KMS-11 (cell line): ENCODE data around the gene P2RX2.

Experiments
- H2AFZ ChIP-seq: fragments of 200-600 bp; sonication (generic); 2 replicates; pipeline ENCODE4 v1.6.1; 2016; ENCODE audit warnings: antibody characterized with exemption, mixed run types, low read depth
- H3K27ac ChIP-seq: fragments of 200-600 bp; sonication (generic); 2 replicates; pipeline ENCODE4 v1.6.1; 2016; ENCODE audit warnings: mild to moderate bottlenecking, mixed run types
- H3K27me3 ChIP-seq: fragments of 200-600 bp; sonication (generic); 2 replicates; pipeline ENCODE4 v1.6.1; 2017; ENCODE audit warnings: mild to moderate bottlenecking, low read depth, mixed run types, moderate library complexity; ENCODE audit not compliant: insufficient read depth
- H3K36me3 ChIP-seq: fragments of 200-600 bp; sonication (generic); 2 replicates; pipeline ENCODE4 v1.6.1; 2017; ENCODE audit warnings: mild to moderate bottlenecking, mixed run types; ENCODE audit not compliant: insufficient read depth
- H3K4me1 ChIP-seq: fragments of 200-600 bp; sonication (generic); 2 replicates; pipeline ENCODE4 v1.6.1; 2016; ENCODE audit warnings: mild to moderate bottlenecking, low read depth, mixed run types; ENCODE audit not compliant: poor library complexity, severe bottlenecking
- H3K4me2 ChIP-seq: fragments of 200-600 bp; sonication (generic); 2 replicates; pipeline ENCODE4 v1.7.0; 2016; ENCODE audit warnings: mild to moderate bottlenecking, mixed run types
- H3K4me3 ChIP-seq: fragments of 200-600 bp; sonication (generic); IDR thresholded peaks from 2 replicates; pipeline ENCODE4 v1.6.1; 2017; ENCODE audit warnings: low read depth, low read length, mixed read lengths; ENCODE audit not compliant: insufficient read depth
- H3K79me2 ChIP-seq: fragments of 200-600 bp; sonication (generic); 2 replicates; pipeline ENCODE4 v1.6.1; 2016; ENCODE audit warnings: low read depth, mixed run types; ENCODE audit not compliant: insufficient read depth
- H3K9ac ChIP-seq: fragments of 200-600 bp; sonication (generic); 2 replicates; pipeline ENCODE4 v1.6.1; 2016; ENCODE audit warnings: mild to moderate bottlenecking, mixed run types
- H4K20me1 ChIP-seq: fragments of 200-600 bp; sonication (generic); 2 replicates; pipeline ENCODE4 v1.6.1; 2016; ENCODE audit warnings: mild to moderate bottlenecking, mixed run types; ENCODE audit not compliant: insufficient read depth
- TF ChIP-seq, protein P1 (sequence below): fragments of 200-600 bp; sonication (generic); conservative IDR thresholded peaks from 2 replicates; pipeline ENCODE4 v1.6.1; 2017; ENCODE audit warnings: low read depth, mild to moderate bottlenecking, antibody characterized with exemption, low read length, moderate library complexity, mixed read lengths

The P2RX2 gene

DNA sequence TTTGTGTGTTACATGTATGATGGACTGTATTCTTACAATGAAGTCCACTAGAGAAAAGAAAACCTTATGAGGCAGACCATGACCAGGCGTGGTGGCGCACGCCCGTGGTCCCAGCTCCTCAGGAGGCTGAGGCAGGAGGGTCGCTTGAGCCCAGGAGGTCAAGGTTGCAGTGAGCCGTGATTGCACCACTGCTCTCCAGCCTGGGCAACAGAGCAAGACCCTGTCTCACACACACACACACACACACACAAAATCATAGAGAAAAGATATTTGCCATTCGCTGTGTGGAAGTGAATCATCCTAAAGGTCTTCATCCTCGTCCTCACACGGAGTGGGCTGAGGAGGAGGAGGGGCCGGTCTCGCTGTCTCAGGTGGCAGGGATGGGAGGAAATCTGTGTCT is 40.5 kb upstream of the P2RX2 start:
- Histone ChIP-seq H4K20me1 (no peaks in the 10 kb centered on the region), H3K27me3 (no peaks in the 10 kb centered on the region), H3K4me1 (no peaks in the 10 kb centered on the region), H3K79me2 (no peaks in the 10 kb centered on the region), H3K36me3 (no peaks in the 10 kb centered on the region), H3K4me3 (no peak overlapping the region), H3K27ac (no peak overlapping the region), H3K4me2 (no peak overlapping the region), H2AFZ (no peak overlapping the region), H3K9ac (no peak overlapping the region)
- TF ChIP-seq, protein P1, sequence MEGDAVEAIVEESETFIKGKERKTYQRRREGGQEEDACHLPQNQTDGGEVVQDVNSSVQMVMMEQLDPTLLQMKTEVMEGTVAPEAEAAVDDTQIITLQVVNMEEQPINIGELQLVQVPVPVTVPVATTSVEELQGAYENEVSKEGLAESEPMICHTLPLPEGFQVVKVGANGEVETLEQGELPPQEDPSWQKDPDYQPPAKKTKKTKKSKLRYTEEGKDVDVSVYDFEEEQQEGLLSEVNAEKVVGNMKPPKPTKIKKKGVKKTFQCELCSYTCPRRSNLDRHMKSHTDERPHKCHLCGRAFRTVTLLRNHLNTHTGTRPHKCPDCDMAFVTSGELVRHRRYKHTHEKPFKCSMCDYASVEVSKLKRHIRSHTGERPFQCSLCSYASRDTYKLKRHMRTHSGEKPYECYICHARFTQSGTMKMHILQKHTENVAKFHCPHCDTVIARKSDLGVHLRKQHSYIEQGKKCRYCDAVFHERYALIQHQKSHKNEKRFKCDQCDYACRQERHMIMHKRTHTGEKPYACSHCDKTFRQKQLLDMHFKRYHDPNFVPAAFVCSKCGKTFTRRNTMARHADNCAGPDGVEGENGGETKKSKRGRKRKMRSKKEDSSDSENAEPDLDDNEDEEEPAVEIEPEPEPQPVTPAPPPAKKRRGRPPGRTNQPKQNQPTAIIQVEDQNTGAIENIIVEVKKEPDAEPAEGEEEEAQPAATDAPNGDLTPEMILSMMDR = no peak

DNA sequence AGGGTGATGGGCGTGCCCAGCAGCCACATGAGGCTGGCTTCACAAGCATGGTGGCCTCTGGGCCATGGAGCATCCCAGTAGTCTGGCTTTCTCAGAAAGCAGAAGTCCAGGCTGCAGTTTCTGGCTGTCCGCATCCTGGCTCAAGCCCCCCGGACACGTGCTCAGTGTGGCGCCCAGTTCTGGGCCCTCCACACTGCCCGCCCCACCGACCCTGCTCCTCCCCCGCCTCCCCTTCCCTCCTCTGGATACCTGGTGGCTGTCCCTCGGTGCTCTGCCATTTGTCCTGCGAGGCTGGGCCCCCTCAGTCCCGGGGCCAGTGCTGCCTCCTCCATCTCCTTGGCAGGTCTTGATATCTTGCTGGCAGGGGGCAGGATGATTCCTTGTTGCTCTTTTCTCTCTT is 39.8 kb upstream of the P2RX2 start:
- H4K20me1 ChIP-seq = no peaks in the 10 kb centered on the region
- no peak overlapping the region for H3K4me2 ChIP-seq
- no peak overlapping the region for H3K9ac ChIP-seq
- no peak overlapping the region for H2AFZ ChIP-seq
- H3K27me3 ChIP-seq = no peaks in the 10 kb centered on the region
- no peak overlapping the region for H3K4me3 ChIP-seq
- TF ChIP-seq, protein P1 = no peak
- no peaks in the 10 kb centered on the region for H3K36me3 ChIP-seq
- H3K27ac ChIP-seq = no peak overlapping the region
- no peaks in the 10 kb centered on the region for H3K4me1 ChIP-seq
- no peaks in the 10 kb centered on the region for H3K79me2 ChIP-seq

DNA sequence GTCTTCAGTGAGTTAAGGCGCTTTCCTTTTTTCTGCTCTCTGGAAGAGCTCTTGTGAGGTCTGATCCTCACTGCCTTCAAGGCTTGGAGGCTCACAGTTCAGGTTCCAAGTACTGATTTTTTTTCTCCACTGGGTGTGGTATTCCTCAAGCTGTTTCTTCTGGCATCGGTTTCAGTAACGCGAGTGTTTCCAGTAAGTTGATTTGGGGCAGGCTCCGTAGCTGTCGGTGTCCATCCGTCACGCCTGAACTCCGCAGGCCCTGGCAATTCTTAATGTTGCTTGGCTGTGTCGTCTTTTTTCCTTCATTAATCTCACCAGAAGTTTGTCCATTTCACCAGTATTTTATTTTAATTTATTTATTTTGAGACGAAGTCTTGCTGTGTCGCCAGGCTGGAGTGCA is 38.8 kb upstream of the P2RX2 start:
- no peaks in the 10 kb centered on the region for H4K20me1 ChIP-seq
- TF ChIP-seq, protein P1 = no peak

DNA sequence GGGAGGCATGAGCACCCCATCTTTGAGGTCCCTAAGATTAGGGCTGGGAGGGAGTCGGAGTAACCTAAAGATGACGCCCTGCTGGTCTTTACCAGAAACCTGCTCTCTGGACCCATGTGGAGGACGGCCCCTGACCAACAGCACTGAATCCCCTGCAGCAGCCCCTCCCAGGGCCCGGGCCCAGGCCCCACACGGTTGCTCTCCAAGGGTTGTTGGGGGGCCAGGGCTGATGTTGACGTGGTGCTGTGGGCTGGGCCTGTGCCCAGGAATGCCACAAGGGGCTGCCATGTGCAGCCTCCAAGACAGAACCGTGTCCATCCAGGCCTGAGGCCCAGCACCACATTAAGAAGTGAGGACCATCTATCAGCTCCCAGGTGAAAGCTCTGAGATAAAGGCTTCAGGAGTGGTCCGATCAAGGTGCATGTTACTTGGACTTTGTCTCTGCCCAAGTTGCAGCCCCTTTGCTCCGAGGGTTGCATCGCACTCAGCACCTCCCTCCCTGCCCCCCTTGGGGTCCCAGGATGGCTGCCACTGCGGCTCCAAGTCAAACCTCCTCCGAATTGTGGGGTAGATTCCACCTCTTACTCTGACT is 37.8 kb upstream of the P2RX2 start:
- no peak overlapping the region for H2AFZ ChIP-seq
- no peaks in the 10 kb centered on the region for H3K4me1 ChIP-seq
- no peak overlapping the region for H3K4me3 ChIP-seq
- H3K36me3 ChIP-seq = no peaks in the 10 kb centered on the region
- H3K4me2 ChIP-seq = no peak overlapping the region
- H3K79me2 ChIP-seq = no peaks in the 10 kb centered on the region
- TF ChIP-seq, protein P1 = no peak
- H3K27ac ChIP-seq = no peak overlapping the region
- H4K20me1 ChIP-seq = no peaks in the 10 kb centered on the region
- no peak overlapping the region for H3K9ac ChIP-seq
- H3K27me3 ChIP-seq = no peaks in the 10 kb centered on the region

More for the DNA sequence above, 38.8 kb upstream of the P2RX2 start:
- Histone ChIP-seq H3K36me3 (no peaks in the 10 kb centered on the region), H3K79me2 (no peaks in the 10 kb centered on the region), H3K4me1 (no peaks in the 10 kb centered on the region), H3K4me2 (no peak overlapping the region), H3K9ac (no peak overlapping the region), H3K27ac (no peak overlapping the region), H3K4me3 (no peak overlapping the region), H2AFZ (no peak overlapping the region), H3K27me3 (no peaks in the 10 kb centered on the region)
